HG03039 (cell line): ENCODE results near the gene IMPDH2.

Experiments
- ATAC-seq: cut with Tn5 transposase; IDR thresholded peaks from one replicate; pipeline ENCODE4 v1.9.1; 2021; ENCODE audit warnings: mild to moderate bottlenecking, moderate library complexity; ENCODE audit not compliant: unreplicated experiment

The IMPDH2 gene

GRCh38 chr3:49028673-49029562, at the start of gene IMPDH2:
IMPDH2 (minus strand) TSS chr3:49029398; CDS start chr3:49029350, 48 bp downstream.
- ATAC-seq: peak; percentile 80

- ATAC-seq: no peak
Observed at GRCh38 chr3:49076646-49077045, 47.4 kb upstream of the IMPDH2 start.

- ATAC-seq: no peak
Observed at GRCh38 chr3:49076116-49076515, 46.9 kb upstream of the IMPDH2 start.

GRCh38 chr3:49058011-49058410, 28.8 kb upstream of the IMPDH2 start:
- ATAC-seq: no peak

GRCh38 chr3:49057268-49057667, 28.1 kb upstream of the IMPDH2 start:
- ATAC-seq: no peak

- ATAC-seq: no peak
Observed at GRCh38 chr3:49054344-49054862, 25.2 kb upstream of the IMPDH2 start.

- no peak for ATAC-seq
Observed at GRCh38 chr3:49053543-49053942, 24.3 kb upstream of the IMPDH2 start.

- ATAC-seq: no peak
Observed at GRCh38 chr3:49035281-49035680, 6.1 kb upstream of the IMPDH2 start.

GRCh38 chr3:49034650-49035049, 5.5 kb upstream of the IMPDH2 start:
- ATAC-seq: no peak

GRCh38 chr3:49032646-49033304, 3.6 kb upstream of the IMPDH2 start:
- ATAC-seq: no peak

- ATAC-seq: no peak
Observed at GRCh38 chr3:49030321-49030720, 1.1 kb upstream of the IMPDH2 start.

- ATAC-seq: no peak
Observed at GRCh38 chr3:49029563-49029884, 326 bp upstream of the IMPDH2 start.

GRCh38 chr3:49028298-49028672, 913 bp downstream of the IMPDH2 start:
- ATAC-seq: no peak

GRCh38 chr3:49027634-49028033, 1.6 kb downstream of the IMPDH2 start:
- no peak for ATAC-seq

GRCh38 chr3:49026536-49026935, 2.7 kb downstream of the IMPDH2 start:
- no peak for ATAC-seq

GRCh38 chr3:49025793-49026520, 3.2 kb downstream of the IMPDH2 start:
- ATAC-seq: no peak

GRCh38 chr3:49025005-49025792, 4.0 kb downstream of the IMPDH2 start:
- no peak for ATAC-seq

- ATAC-seq: no peak
Observed at GRCh38 chr3:49024449-49024848, 4.7 kb downstream of the IMPDH2 start.

GRCh38 chr3:49023775-49024174, 5.4 kb downstream of the IMPDH2 start:
- no peak for ATAC-seq

GRCh38 chr3:49022688-49023171, 6.5 kb downstream of the IMPDH2 start:
- no peak for ATAC-seq
